ENCODE measurements around the gene CCL16. TPM values are rescaled to one million over a fixed set of nuclear protein-coding genes. Genes with fewer than 3 reads are reported as not detected.
"Not testable (repeated sequence)": the region's sequence is repeated elsewhere in the genome, so short reads cannot be mapped to it uniquely, and the experiment has no call there.

CCL16 gene
- total and polyA plus RNA-seq, 12 donors: 0.03 to 0.88 TPM; not detected in 10

GRCh38 chr17:35998018-35998545 is 16.8 kb upstream of the CCL16 start:
- Histone ChIP-seq H3K36me3 (no peaks in the 10 kb centered on the region), H3K4me1 (no peaks in the 10 kb centered on the region), H3K27me3 (peaks cover 0 to 1% (median 0%) of the 10 kb centered on the region in 7 donors), H3K27ac (no peak overlapping the region), H3K9me3 (peaks cover 0 to 10% (median 0%) of the 10 kb centered on the region in 11 donors), H3K4me3 (no peak overlapping the region)
- intact Hi-C loops (cut with DNase I): no loop called here
- ATAC-seq (no peak), DNase-seq (no peak)
- TF ChIP-seq CTCF (IDR thresholded peaks at IDR 0.05): no peak
- 68 to 76% methylated on average over 11 of the region's 11 CpGs for WGBS, 2 donors

GRCh38 chr17:35995346-35995745 is 14.0 kb upstream of the CCL16 start:
- H3K27me3 ChIP-seq; ATAC-seq; H3K36me3 ChIP-seq; intact Hi-C loops (cut with DNase I); H3K4me1 ChIP-seq; H3K4me3 ChIP-seq; DNase-seq; H3K27ac ChIP-seq: not testable (repeated sequence)
- WGBS, 2 donors: 86% methylated on average over 2 of the region's 2 CpGs
- H3K9me3 ChIP-seq: peaks cover 0 to 10% (median 0%) of the 10 kb centered on the region in 11 donors

GRCh38 chr17:35991075-35991474 is 9.8 kb upstream of the CCL16 start:
- no peaks in the 10 kb centered on the region for H3K36me3 ChIP-seq
- no peak for ATAC-seq
- peaks cover 0 to 28% (median 10%) of the 10 kb centered on the region in 9 donors for H3K4me1 ChIP-seq
- intact Hi-C loops (cut with DNase I): no loop called here
- no peak overlapping the region for H3K4me3 ChIP-seq
- H3K27ac ChIP-seq: no peak overlapping the region
- 89 to 90% methylated on average over 2 of the region's 2 CpGs for WGBS, 2 donors
- no peak for TF ChIP-seq CTCF (IDR thresholded peaks at IDR 0.05)
- H3K9me3 ChIP-seq: peaks cover 0 to 21% (median 9%) of the 10 kb centered on the region in 11 donors
- DNase-seq: no peak
- peaks cover 0 to 5% (median 0%) of the 10 kb centered on the region in 7 donors for H3K27me3 ChIP-seq

- TF ChIP-seq CTCF (IDR thresholded peaks at IDR 0.05): no peak
- H3K4me1 ChIP-seq: peaks cover 0 to 37% (median 10%) of the 10 kb centered on the region in 9 donors
Observed at GRCh38 chr17:35988164-35988563, 6.9 kb upstream of the CCL16 start.

GRCh38 chr17:35986643-35987042 is 5.3 kb upstream of the CCL16 start, which contains the start of gene CCL14:
Gene CCL14 (minus strand): TSS chr17:35986729. CDS start chr17:35986649, 80 bp downstream.
- peaks cover 0 to 13% (median 8%) of the 10 kb centered on the region in 11 donors for H3K9me3 ChIP-seq
- DNase-seq: no peak
- peaks cover 0 to 37% (median 10%) of the 10 kb centered on the region in 9 donors for H3K4me1 ChIP-seq
- intact Hi-C loops (cut with DNase I): loop anchor here in 2 of 10 donors (10.0 kb wide), 2 partner anchors 52 to 488 kb away; partner anchors contain the start of gene RDM1 (in 1 of the 2)
- 31 to 41% methylated on average over 1 of the region's 1 CpG for WGBS, 2 donors
- no peaks in the 10 kb centered on the region for H3K36me3 ChIP-seq
- H3K4me3 ChIP-seq: peak within 1 kb of the TSS in 5 of 10 donors; percentile 10 to 20 (median 20)
- H3K27ac ChIP-seq: peak within 1 kb of the TSS in 5 of 10 donors; percentile 1 to 48 (median 16)
- TF ChIP-seq CTCF (IDR thresholded peaks at IDR 0.05): no peak
- no peaks in the 10 kb centered on the region for H3K27me3 ChIP-seq
- peak in 6 of 8 donors; percentile 27 to 59 (median 42) for ATAC-seq

More at GRCh38 chr17:35988164-35988563, 6.9 kb upstream of the CCL16 start:
- no peak for ATAC-seq
- H3K4me3 ChIP-seq: no peak overlapping the region
- H3K36me3 ChIP-seq: no peaks in the 10 kb centered on the region
- H3K27me3 ChIP-seq: peaks cover 0 to 4% (median 0%) of the 10 kb centered on the region in 7 donors
- peaks cover 0 to 13% (median 8%) of the 10 kb centered on the region in 11 donors for H3K9me3 ChIP-seq
- H3K27ac ChIP-seq: peak overlapping the region in 1 of 10 donors; percentile 12
- intact Hi-C loops (cut with DNase I): loop anchor here in 2 of 10 donors (10.0 kb wide), 2 partner anchors 53 to 487 kb away; partner anchors contain the start of gene RDM1 (in 1 of the 2)
- DNase-seq: no peak
